Large intestine (tissue), 12 donors: ENCODE results near the gene APBB2. TPM values are rescaled to one million over a fixed set of nuclear protein-coding genes. Genes with fewer than 3 reads are reported as not detected.

Experiments used
- DNase-seq, 2 donors: peaks; one replicate each; pipeline versions ENCODE4 v3.0.0 to v3.0.0-alpha.2; 2013
- H3K27ac ChIP-seq: one replicate; pipeline ENCODE4 v1.5.1; 2013; ENCODE audit warnings: low read length
- H3K27me3 ChIP-seq: 2 replicates; pipeline ENCODE4 v1.6.1; 2013; ENCODE audit warnings: low read length; ENCODE audit not compliant: control insufficient read depth, insufficient read depth
- H3K36me3 ChIP-seq: 2 replicates; pipeline ENCODE4 v1.6.1; 2013; ENCODE audit warnings: low read length; ENCODE audit not compliant: control insufficient read depth, insufficient read depth
- H3K4me1 ChIP-seq: one replicate; pipeline ENCODE4 v1.6.1; 2013; ENCODE audit warnings: low read length; ENCODE audit not compliant: control insufficient read depth, insufficient read depth
- H3K4me3 ChIP-seq: one replicate; pipeline ENCODE4 v1.5.1; 2013; ENCODE audit warnings: low read length
- H3K9me3 ChIP-seq: one replicate; pipeline ENCODE4 v1.6.1; 2013; ENCODE audit warnings: mild to moderate bottlenecking, low read depth, low read length, moderate library complexity; ENCODE audit not compliant: control insufficient read depth
- WGBS: methylation state at CpG from one replicate; pipeline ENCODE4 v1.1.5; 2013; ENCODE audit warnings: low lambda C conversion rate; ENCODE audit not compliant: insufficient coverage; 5-methylcytosine and 5-hydroxymethylcytosine counted together
- long read RNA-seq, 11 donors: transcript quantifications; one replicate each; lab custom pipeline, GENCODE V29; 2026
- polyA plus RNA-seq: library from polyadenylated mRNA; unstranded; fragments of 120-200 nt; gene quantifications from one replicate; pipeline ENCODE4 v1.2.1, GENCODE V29; 2013

Gene APBB2
- polyA plus RNA-seq, result 26.6 TPM
- long read RNA-seq, donor 1, partial matches to known transcripts, result 0 of 2 reads
- long read RNA-seq, donor 1, other reads (novel, unspliced or antisense), result 0 of 2 reads
- long read RNA-seq, donor 2, result 0 reads
- long read RNA-seq, donor 3, partial matches to known transcripts, result 0 of 1 reads
- long read RNA-seq, donor 3, other reads (novel, unspliced or antisense), result 0 of 1 reads
- long read RNA-seq, donor 4, result 0 reads
- long read RNA-seq, donor 5, partial matches to known transcripts, result 5 of 6 reads
- long read RNA-seq, donor 5, other reads (novel, unspliced or antisense), result 0 of 6 reads
- long read RNA-seq, donor 6, partial matches to known transcripts, result 5 of 8 reads
- long read RNA-seq, donor 6, other reads (novel, unspliced or antisense), result 0 of 8 reads
- long read RNA-seq, donor 7, result 0 reads
- long read RNA-seq, donor 8, full-length matches to known transcripts, result 6 of 6 reads
- long read RNA-seq, donor 8, partial matches to known transcripts, result 0 of 6 reads
- long read RNA-seq, donor 8, other reads (novel, unspliced or antisense), result 0 of 6 reads
- long read RNA-seq, donor 9, partial matches to known transcripts, result 0 of 1 reads
- long read RNA-seq, donor 9, other reads (novel, unspliced or antisense), result 0 of 1 reads
- long read RNA-seq, donor 10, partial matches to known transcripts, result 0 of 3 reads
- long read RNA-seq, donor 10, other reads (novel, unspliced or antisense), result 0 of 3 reads
- long read RNA-seq, donor 11, partial matches to known transcripts, result 0 of 2 reads
- long read RNA-seq, donor 11, other reads (novel, unspliced or antisense), result 0 of 2 reads

DNA sequence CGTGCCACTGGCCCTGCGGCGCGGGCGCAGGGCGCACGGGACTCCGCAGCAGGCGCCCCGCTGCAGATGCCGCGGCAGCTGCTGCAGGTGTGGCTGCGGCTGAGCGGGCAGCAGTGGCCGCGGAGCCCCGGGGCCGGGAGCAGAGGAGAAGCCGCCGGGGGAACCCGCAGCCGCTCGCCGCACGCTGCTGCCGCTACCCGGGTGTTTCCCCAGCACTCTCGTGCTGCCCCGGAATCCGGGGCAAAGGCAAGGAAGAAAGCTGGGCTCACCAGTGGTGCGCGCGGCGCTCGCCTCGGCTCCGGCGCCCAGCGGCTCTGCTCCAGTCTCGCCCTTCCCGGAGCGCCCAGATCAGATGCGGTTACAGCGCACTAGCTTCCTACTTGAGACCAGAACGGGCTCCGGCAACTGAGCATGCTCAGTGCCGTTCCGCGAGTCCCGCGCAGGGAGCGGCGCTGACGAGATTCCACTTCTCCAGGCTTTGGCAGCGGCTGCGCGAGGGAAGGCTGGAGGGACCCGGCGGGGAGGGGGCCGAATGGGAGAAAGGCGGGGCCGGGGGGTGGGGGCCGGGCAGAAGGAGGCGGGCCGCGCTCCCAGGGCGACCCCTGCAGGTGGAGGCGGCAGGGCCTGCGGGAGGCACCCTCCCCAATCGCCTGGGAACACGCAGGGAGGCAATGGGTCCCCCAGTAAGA lies at the start of gene APBB2:
Gene APBB2, minus strand, starts transcription at position 407 of the 689 bp plus-strand sequence. CDS start 181,288 bp downstream, outside the sequence.
- H3K36me3 ChIP-seq, result no peaks in the 10 kb centered on the region
- H3K9me3 ChIP-seq, result no peaks in the 10 kb centered on the region
- DNase-seq, result peak; percentile 97 to 98
- H3K4me3 ChIP-seq, result peak within 1 kb of the TSS; percentile 86
- H3K4me1 ChIP-seq, result peaks cover 27% of the 10 kb centered on the region
- H3K27me3 ChIP-seq, result no peaks in the 10 kb centered on the region
- no CpG with 5 or more reads among the region's 71 CpGs for WGBS
- H3K27ac ChIP-seq, result peak within 1 kb of the TSS; percentile 84

DNA sequence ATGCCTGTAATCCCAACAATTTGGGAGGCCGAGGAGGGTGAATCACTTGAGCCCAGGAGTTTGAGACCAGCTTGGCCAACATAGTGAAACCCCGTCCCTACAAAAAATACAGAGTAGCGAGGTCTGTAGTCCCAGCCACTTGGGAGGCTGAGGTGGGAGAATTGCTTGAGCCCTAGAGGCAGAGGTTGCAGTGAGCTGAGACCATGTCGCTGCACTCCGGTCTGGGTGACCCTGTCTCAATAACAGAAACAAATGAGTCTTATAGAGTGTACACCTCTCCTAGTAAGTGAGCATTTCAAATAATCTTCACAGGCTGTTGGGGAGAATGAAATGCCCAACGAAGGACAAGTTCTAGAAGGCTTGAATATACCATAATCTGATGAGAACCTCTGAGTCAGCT lies 47.9 kb upstream of the APBB2 start:
- no peaks in the 10 kb centered on the region for H3K36me3 ChIP-seq
- H3K4me1 ChIP-seq, result peaks cover 6% of the 10 kb centered on the region
- no peak overlapping the region for H3K27ac ChIP-seq
- WGBS, result no CpG with 5 or more reads among the region's 6 CpGs
- DNase-seq, result no peak
- peaks cover 34% of the 10 kb centered on the region for H3K27me3 ChIP-seq
- no peaks in the 10 kb centered on the region for H3K9me3 ChIP-seq
- H3K4me3 ChIP-seq, result no peak overlapping the region

DNA sequence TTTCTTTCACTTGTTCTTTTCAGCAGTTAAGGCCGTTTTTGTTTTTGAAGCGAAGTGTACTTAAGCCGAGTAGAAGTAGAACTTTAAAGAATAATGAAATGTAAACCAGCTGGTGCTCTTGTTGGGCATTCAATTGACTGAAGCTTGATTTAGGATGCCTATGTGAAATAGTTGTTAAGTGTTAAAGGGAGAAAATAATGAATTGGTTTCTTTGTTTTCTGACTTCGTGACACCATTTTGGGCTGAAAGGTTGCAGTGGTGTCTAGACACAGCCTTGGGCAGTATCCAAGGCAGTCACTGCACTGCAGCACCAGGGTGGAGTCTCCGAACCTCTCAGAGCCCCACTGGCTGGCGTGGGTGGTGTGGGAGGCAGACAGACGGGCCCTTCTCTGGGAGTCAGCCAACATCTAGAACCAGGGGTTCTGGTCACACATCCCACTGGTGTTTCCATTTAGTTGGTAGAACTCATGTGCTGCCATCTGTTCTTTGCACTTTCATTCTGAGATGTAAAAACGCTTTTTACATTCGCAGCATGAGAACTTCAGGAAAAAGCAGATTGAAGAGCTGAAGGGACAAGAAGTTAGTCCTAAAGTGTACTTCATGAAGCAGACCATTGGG lies 45.9 kb upstream of the APBB2 start:
- no peak for DNase-seq
- 89% methylated on average over 4 of the region's 9 CpGs for WGBS
- H3K36me3 ChIP-seq, result no peaks in the 10 kb centered on the region
- H3K4me1 ChIP-seq, result peaks cover 11% of the 10 kb centered on the region
- H3K27ac ChIP-seq, result no peak overlapping the region
- no peak overlapping the region for H3K4me3 ChIP-seq
- peaks cover 3% of the 10 kb centered on the region for H3K9me3 ChIP-seq
- H3K27me3 ChIP-seq, result peaks cover 54% of the 10 kb centered on the region

DNA sequence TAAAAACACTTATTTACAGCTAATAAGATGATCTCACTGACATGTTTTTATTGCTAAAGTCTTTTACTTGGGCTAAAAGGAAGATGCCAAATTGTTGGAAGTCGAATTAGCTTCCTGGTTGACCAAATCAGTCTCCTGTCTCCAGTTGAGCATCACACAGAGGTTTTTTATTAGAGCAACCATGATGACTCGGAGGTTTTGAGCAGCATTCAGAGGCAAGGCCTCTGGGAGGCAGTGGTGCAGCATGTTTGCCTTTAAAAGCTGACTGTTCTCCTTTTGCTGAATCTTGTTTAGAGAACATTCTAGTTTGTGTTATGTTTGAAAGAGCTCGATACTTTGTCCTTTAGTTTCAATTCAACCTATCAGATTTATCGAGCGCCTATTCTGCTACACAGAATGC lies 44.4 kb upstream of the APBB2 start:
- Histone ChIP-seq H3K4me1 (peaks cover 11% of the 10 kb centered on the region), H3K9me3 (peaks cover 3% of the 10 kb centered on the region), H3K27me3 (peaks cover 65% of the 10 kb centered on the region), H3K4me3 (no peak overlapping the region), H3K36me3 (no peaks in the 10 kb centered on the region), H3K27ac (no peak overlapping the region)
- 89% methylated on average over 3 of the region's 5 CpGs for WGBS
- DNase-seq, result peak; percentile 4 to 12

DNA sequence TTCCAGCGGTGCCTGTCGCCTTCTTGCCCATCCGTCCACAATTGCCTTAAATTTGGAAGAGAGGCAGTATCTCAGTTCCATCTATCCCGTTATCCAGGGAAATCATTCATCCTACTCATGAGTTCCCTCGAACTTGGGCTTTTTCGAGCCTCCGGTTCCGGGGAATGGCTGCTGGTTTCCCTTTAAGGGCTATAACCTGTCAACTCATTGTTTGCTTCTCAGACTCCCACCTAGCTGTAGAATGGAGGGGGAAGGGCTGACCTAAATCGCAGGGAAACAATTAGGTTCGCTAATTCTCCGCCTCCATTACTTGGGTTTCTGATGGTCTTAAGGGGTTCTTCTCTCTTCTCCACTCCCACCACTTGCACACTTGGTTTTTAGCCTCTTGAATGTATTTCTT lies 43.6 kb upstream of the APBB2 start:
- Histone ChIP-seq H3K27ac (no peak overlapping the region), H3K4me1 (peaks cover 11% of the 10 kb centered on the region), H3K4me3 (peak overlapping the region; percentile 19), H3K9me3 (peaks cover 3% of the 10 kb centered on the region), H3K27me3 (peaks cover 66% of the 10 kb centered on the region), H3K36me3 (no peaks in the 10 kb centered on the region)
- no peak for DNase-seq
- no CpG with 5 or more reads among the region's 11 CpGs for WGBS

DNA sequence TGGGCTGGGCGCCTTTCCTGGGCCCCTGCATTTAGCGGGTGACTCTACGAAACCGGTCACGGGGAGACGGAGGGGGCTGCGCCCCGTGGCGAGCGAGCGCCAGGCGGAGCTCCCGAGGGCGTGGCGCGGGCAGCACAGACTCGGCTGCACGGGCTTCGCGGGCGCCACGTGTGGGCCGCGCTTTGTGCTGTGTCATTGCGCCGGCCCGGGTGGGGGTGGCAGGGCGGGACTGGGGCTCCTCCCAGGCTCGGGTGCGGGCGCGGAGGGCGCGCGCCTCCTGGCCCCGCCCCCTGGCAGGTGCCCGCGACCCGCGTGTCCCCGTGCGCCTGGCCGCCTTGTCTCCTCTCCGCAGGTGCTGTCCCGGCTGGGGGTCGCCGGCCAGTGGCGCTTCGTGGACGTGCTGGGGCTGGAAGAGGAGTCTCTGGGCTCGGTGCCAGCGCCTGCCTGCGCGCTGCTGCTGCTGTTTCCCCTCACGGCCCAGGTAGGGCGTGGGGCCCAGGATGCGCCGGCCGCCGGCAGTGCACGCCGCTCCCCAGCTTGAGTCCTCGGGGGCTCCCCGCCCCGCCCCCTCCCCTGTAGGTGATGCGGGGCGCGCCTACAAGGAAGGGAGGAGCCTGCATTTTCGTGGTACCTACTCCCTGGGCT lies 43.0 kb upstream of the APBB2 start:
- Histone ChIP-seq H3K9me3 (peaks cover 3% of the 10 kb centered on the region), H3K4me1 (peaks cover 11% of the 10 kb centered on the region), H3K27me3 (peaks cover 67% of the 10 kb centered on the region), H3K4me3 (peak overlapping the region; percentile 43), H3K27ac (no peak overlapping the region), H3K36me3 (no peaks in the 10 kb centered on the region)
- DNase-seq, result peak; percentile 29 to 62
- WGBS, result no CpG with 5 or more reads among the region's 69 CpGs

DNA sequence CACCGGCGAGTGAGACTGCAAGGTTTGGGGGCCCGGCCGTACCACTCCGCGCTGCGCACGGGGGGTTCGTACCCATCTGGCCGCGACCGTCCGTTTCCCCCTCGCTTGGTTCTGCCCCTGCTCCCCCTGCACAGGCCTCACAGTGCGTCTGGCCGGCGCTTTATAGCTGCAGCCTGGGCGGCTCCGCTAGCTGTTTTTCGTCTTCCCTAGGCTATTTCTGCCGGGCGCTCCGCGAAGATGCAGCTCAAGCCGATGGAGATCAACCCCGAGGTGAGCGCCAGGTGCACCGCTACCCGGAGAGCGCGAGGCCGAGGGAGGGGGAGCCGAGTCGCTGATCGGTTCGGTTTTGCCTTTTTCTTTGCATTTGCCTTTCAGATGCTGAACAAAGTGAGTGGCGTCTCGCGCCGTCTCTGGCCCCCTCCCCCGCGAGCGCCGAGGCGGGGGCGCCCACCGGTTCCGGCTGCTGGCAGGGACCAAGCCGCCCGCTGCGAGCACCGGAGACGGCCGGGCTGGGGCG lies 42.5 kb upstream of the APBB2 start, which contains the start of gene UCHL1:
Gene UCHL1, plus strand, starts transcription at position 189 of the 517 bp plus-strand sequence. Its CDS starts 49 bp downstream, at position 238.
- Histone ChIP-seq H3K4me3 (peak within 1 kb of the TSS; percentile 43), H3K27ac (no peak within 1 kb of the TSS), H3K36me3 (no peaks in the 10 kb centered on the region), H3K4me1 (peaks cover 11% of the 10 kb centered on the region), H3K27me3 (peaks cover 72% of the 10 kb centered on the region), H3K9me3 (peaks cover 3% of the 10 kb centered on the region)
- DNase-seq, result peak; percentile 23 to 46
- WGBS, result no CpG with 5 or more reads among the region's 55 CpGs

DNA sequence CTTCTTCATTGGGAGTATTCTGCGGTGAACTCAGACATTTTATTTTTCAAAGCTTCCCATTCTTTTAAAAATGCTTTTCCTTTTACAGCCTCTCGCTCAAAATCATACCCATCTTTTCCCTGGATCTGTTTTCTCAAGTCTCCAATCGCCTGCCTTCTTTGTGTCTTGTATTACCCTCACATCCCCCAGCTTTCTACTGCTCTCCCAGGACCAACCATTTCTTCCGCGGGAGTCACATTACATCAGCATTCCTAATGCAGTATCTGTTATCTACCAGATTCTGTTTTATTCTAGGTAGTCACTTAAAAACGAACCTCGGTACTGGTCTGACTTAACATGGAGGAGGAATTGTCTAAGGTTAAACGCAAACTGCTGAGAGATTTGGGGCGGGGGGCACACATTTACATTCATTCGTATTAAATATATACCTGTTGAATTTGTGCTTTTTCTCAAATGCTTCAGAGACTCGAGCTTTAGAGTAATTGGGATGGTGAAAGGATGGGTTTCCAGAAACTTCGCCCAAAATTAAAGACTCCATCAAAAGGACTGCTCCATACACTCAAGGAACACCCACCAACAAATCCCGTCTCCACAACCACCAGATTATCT lies 41.9 kb upstream of the APBB2 start:
- WGBS, result 16% methylated on average over 5 of the region's 13 CpGs
- no peak for DNase-seq
- no peak overlapping the region for H3K4me3 ChIP-seq
- H3K27ac ChIP-seq, result no peak overlapping the region
- H3K27me3 ChIP-seq, result peaks cover 70% of the 10 kb centered on the region
- H3K9me3 ChIP-seq, result peaks cover 3% of the 10 kb centered on the region
- peaks cover 11% of the 10 kb centered on the region for H3K4me1 ChIP-seq
- no peaks in the 10 kb centered on the region for H3K36me3 ChIP-seq

DNA sequence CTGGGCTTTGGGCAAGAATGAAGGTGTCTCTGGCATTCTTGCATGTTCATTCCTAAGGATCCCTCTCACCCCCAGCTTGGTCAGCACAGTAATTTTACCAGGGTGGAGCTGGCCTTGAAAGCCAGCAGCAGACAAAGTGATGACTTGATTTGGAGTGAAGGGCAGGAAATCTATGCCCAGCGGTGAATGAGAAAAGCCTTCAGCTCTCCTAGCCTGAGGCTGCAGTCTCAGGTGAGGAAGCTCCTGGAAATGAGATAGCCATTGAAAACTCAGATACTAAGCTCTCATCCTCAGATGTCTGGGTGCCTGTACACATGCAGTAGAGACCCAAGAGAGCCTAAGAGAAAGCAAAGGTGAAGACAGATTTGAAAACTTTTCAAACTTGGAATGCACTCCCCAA lies 31.6 kb upstream of the APBB2 start:
- no CpG with 5 or more reads among the region's 1 CpG for WGBS
- no peak overlapping the region for H3K4me3 ChIP-seq
- H3K27me3 ChIP-seq, result peaks cover 10% of the 10 kb centered on the region
- no peaks in the 10 kb centered on the region for H3K4me1 ChIP-seq
- no peaks in the 10 kb centered on the region for H3K9me3 ChIP-seq
- H3K27ac ChIP-seq, result no peak overlapping the region
- no peaks in the 10 kb centered on the region for H3K36me3 ChIP-seq
- DNase-seq, result no peak
